Ovary (tissue), 9 donors: Measurements from ENCODE around the gene ZNF100. TPM values are rescaled to one million over a fixed set of nuclear protein-coding genes. Genes with fewer than 3 reads are reported as not detected.
"Not testable (repeated sequence)": the region's sequence is repeated elsewhere in the genome, so short reads cannot be mapped to it uniquely, and the experiment has no call there.

Experiments used
- DNase-seq, 5 donors: peaks; one replicate each; pipeline ENCODE4 v3.0.0-alpha.2; 2019 to 2020
- H3K27ac ChIP-seq, 2 donors: fragments of 200-600 bp; one replicate each; pipeline versions ENCODE4 v1.5.1 to v1.8.0; 2019 to 2022
- H3K27me3 ChIP-seq: fragments of 200-600 bp; one replicate; pipeline ENCODE4 v1.8.0; 2022
- H3K36me3 ChIP-seq: fragments of 200-600 bp; sonication (generic); one replicate; pipeline ENCODE4 v1.5.1; 2019
- H3K4me1 ChIP-seq: one replicate; pipeline ENCODE4 v1.8.1; 2013; ENCODE audit warnings: mild to moderate bottlenecking, moderate library complexity; ENCODE audit not compliant: insufficient read depth
- H3K4me3 ChIP-seq: fragments of 200-600 bp; sonication (generic); one replicate; pipeline ENCODE4 v1.5.1; 2017
- H3K9me3 ChIP-seq, 2 donors: fragments of 200-600 bp in 1 of 2; sonication (generic) in 1 of 2; one replicate each; pipeline versions ENCODE4 v1.5.1 to v1.8.1; 2013 to 2019; ENCODE audit warnings: mild to moderate bottlenecking in 1 of 2, moderate library complexity in 1 of 2
- CTCF ChIP-seq, 3 donors: fragments of 450-650 bp in 2 of 3; fragments of 200-600 bp in 1 of 3; IDR thresholded peaks; one replicate each; pipeline versions ENCODE4 v1.5.1 to v1.8.0; 2016 to 2022; ENCODE audit warnings: antibody characterized with exemption in 3 of 3, mild to moderate bottlenecking in 1 of 3
- EP300 ChIP-seq: sonication (generic); formaldehyde crosslinking; IDR thresholded peaks from one replicate; pipeline ENCODE4 v1.6.1; 2017; ENCODE audit warnings: antibody characterized with exemption
- POLR2A ChIP-seq: fragments of 450-650 bp; IDR thresholded peaks from one replicate; pipeline ENCODE4 v1.6.1; 2017; ENCODE audit warnings: antibody characterized with exemption, mild to moderate bottlenecking, moderate library complexity
- WGBS, 3 donors: extraction: QIAGEN DNeasy Blood & Tissue Kit in 1 of 3; methylation state at CpG; one replicate each; pipeline versions ENCODE4 v1.1.5 to v1.1.7; 2013 to 2017; 5-methylcytosine and 5-hydroxymethylcytosine counted together
- intact Hi-C, 4 donors: fragments of 100-400 bp; cut with DNase I; formaldehyde crosslinking; loops; one replicate each; pipeline versions ENCODE4 v1.11.0 to v1.15.1; 2022 to 2023
- polyA plus RNA-seq, 2 donors: library from polyadenylated mRNA; stranded (reverse); fragments of 200-250 nt in 1 of 2; fragments of 350-450 nt in 1 of 2; fragmentation: Illumina TruSeq in 1 of 2; extraction: RNeasy Lipid Tissue Mini Kit (QIAGEN cat#74804) in 1 of 2; gene quantifications; one replicate each; pipeline ENCODE4 v1.2.3, GENCODE V29; 2013 to 2014
- total RNA-seq, 7 donors: library from RNA; depleted of rRNA in 2 of 7; stranded (reverse); fragments of >200 nt in 2 of 7; fragmentation: NEBNext Ultra II Directional in 3 of 7; extraction: Animal tissue kit (Norgen Biotek cat#: 25700) in 3 of 7; gene quantifications; one replicate each; pipeline versions ENCODE4 v1.1.0 to v1.2.4, GENCODE V29; 2016 to 2023
- donor health status: DM: no; HTN: no; CAD: no; lungs with moderate emphysema.
- donor health status: DM: no; HTN: no; CAD: no.
- donor health status: Bipolar disorder and iron deficiency.
- donor health status: DM: yes; HTN: yes; CAD: no.
- donor health status: DM: no; HTN: no; CAD: no.
- donor health status: DM: yes; HTN: yes; CAD: no.

ZNF100 gene
- total and polyA plus RNA-seq, 9 donors: 2.8 to 23.6 (median 16.6) TPM

GRCh38 chr19:21740559-21740958 is 26.8 kb downstream of the ZNF100 start:
- H3K9me3 ChIP-seq: no peaks in the 10 kb centered on the region
- H3K36me3 ChIP-seq: no peaks in the 10 kb centered on the region
- H3K4me1 ChIP-seq: no peaks in the 10 kb centered on the region
- no peak for DNase-seq
- WGBS, 3 donors: 96 to 98% (median 96%) methylated on average over 4 of the region's 4 CpGs
- no peak overlapping the region for H3K4me3 ChIP-seq
- intact Hi-C loops: no loop called here
- no peaks in the 10 kb centered on the region for H3K27me3 ChIP-seq
- no peak overlapping the region for H3K27ac ChIP-seq
- TF ChIP-seq POLR2A: no peak
- TF ChIP-seq EP300: no peak
- no peak for TF ChIP-seq CTCF (IDR thresholded peaks at IDR 0.05)

- H3K9me3 ChIP-seq: peaks cover 0 to 14% of the 10 kb centered on the region in 2 donors
- H3K27me3 ChIP-seq, DNase-seq, H3K4me3 ChIP-seq, H3K36me3 ChIP-seq, intact Hi-C loops, H3K4me1 ChIP-seq, H3K27ac ChIP-seq: not testable (repeated sequence)
- WGBS, 3 donors: 94 to 99% (median 96%) methylated on average over 5 of the region's 5 CpGs
These were observed 40.2 kb downstream of the ZNF100 start for GRCh38 chr19:21726942-21727747.

- Histone ChIP-seq H3K27ac (no peak overlapping the region), H3K27me3 (no peaks in the 10 kb centered on the region), H3K9me3 (no peaks in the 10 kb centered on the region), H3K36me3 (no peaks in the 10 kb centered on the region), H3K4me1 (no peaks in the 10 kb centered on the region), H3K4me3 (no peak overlapping the region)
- WGBS, 3 donors: 69 to 85% (median 70%) methylated on average over 4 of the region's 4 CpGs
- intact Hi-C loops: no loop called here
- TF ChIP-seq CTCF (IDR thresholded peaks at IDR 0.05): no peak
- no peak for DNase-seq
These were observed 53.6 kb downstream of the ZNF100 start for GRCh38 chr19:21713761-21714160.

GRCh38 chr19:21709464-21709863 is 57.9 kb downstream of the ZNF100 start:
- intact Hi-C loops: no loop called here
- TF ChIP-seq CTCF (IDR thresholded peaks at IDR 0.05) (no peak), POLR2A (no peak), EP300 (no peak)
- no peak for DNase-seq
- WGBS, 3 donors: 93 to 94% (median 93%) methylated on average over 24 of the region's 24 CpGs
- Histone ChIP-seq H3K4me1 (no peaks in the 10 kb centered on the region), H3K27ac (no peak overlapping the region), H3K36me3 (no peaks in the 10 kb centered on the region), H3K9me3 (no peaks in the 10 kb centered on the region), H3K4me3 (no peak overlapping the region), H3K27me3 (no peaks in the 10 kb centered on the region)

- H3K36me3 ChIP-seq, H3K4me3 ChIP-seq, DNase-seq, H3K4me1 ChIP-seq, H3K27ac ChIP-seq, intact Hi-C loops, H3K27me3 ChIP-seq, H3K9me3 ChIP-seq: not testable (repeated sequence)
- WGBS, 3 donors: 95 to 98% (median 97%) methylated on average over 10 to 31 of the region's 31 CpGs
These were observed 59.5 kb downstream of the ZNF100 start for GRCh38 chr19:21707878-21708277.
